ENCODE results near the gene DZIP1L.
"Not testable (repeated sequence)": the region's sequence is repeated elsewhere in the genome, so short reads cannot be mapped to it uniquely, and the experiment has no call there.

DZIP1L gene, protein sequence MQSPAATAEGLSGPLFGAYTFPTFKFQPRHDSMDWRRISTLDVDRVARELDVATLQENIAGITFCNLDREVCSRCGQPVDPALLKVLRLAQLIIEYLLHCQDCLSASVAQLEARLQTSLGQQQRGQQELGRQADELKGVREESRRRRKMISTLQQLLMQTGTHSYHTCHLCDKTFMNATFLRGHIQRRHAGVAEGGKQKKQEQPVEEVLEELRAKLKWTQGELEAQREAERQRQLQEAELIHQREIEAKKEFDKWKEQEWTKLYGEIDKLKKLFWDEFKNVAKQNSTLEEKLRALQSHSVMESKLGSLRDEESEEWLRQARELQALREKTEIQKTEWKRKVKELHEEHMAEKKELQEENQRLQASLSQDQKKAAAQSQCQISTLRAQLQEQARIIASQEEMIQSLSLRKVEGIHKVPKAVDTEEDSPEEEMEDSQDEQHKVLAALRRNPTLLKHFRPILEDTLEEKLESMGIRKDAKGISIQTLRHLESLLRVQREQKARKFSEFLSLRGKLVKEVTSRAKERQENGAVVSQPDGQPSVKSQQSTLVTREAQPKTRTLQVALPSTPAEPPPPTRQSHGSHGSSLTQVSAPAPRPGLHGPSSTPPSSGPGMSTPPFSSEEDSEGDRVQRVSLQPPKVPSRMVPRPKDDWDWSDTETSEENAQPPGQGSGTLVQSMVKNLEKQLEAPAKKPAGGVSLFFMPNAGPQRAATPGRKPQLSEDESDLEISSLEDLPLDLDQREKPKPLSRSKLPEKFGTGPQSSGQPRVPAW

GRCh38 chr3:138114988-138115971 is at the start of gene DZIP1L:
TSS of gene DZIP1L (minus strand) at chr3:138115608. CDS start at chr3:138103971, 11,637 bp downstream.
- DNase-seq: peak; percentile 88

GRCh38 chr3:138165061-138165460 is 49.7 kb upstream of the DZIP1L start:
- no peak for DNase-seq

DNA sequence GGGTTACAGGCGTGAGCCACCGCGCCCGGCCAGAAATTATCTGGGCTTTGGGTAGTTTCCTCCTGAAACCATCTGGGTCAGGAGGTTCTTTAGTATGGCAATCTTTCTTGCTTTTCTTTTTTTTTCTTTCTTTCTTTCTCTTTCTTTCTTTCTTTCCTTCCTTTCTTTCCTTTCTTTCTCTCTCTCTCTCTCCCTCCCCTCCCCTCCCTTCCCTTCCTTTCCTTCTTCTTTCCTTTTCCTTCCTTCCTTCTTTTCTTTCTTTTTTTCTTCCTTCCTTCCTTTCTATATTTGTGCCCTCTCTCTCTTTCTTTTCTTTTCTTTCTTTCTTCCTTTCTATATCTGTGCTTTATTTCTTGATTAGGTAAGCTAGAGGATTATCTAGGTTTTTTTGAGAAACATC is 42.3 kb upstream of the DZIP1L start:
- no peak for DNase-seq

DNA sequence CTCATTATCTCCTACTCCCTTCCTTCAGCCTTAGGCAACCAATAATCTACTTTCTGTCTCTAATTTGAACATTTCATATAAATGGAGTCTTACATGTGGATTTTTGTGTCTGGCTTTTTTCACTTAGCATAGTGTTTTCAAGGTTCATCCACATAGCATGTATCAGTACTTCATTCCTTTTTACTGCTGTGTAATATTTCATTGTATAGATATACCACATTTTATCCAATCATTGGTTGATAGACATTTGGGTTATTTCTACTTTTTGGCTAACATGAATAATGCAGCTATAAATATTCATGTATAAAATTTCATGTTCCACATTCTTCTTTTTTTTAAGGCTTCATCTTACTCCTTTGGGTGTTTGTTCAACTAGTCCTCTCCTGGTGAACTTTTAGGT is 39.1 kb upstream of the DZIP1L start:
- DNase-seq: no peak

DNA sequence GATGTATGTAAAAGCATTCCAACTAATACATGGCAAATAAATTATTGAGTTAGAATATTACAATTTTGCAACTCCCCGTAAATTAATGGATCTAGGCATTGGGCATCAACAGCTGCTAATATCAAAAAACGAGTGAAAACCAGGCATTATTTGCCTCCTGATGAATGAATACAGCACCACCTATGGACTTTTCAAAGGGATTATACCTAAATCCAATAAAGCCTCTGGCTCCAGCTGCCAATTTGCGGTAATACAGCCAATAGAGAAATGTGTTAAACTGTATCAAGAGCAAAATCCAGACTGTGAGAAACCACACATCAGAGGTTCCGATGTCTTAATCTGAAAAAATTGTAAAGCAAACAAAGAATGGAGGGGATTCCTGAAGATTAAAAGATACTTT is 33.1 kb upstream of the DZIP1L start:
- DNase-seq: no peak

DNA sequence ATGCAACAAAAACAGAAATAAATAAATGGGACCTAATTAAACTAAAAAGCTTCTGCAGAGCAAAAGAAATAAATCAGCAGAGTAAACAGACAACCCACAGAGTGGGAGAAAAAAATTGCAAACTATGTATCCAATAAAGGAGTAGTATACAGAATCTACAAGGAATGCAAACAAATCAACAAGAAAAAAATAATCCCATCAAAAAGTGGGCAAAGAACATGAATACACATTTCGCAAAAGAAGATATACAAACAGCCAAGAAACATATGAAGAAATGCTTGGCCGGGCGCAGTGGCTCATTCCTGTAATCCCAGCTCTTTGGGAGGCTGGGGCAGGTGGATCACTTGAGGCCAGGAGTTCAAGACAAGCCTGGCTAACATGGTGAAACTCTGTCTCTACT is 26.8 kb upstream of the DZIP1L start:
- DNase-seq: not testable (repeated sequence)

DNA sequence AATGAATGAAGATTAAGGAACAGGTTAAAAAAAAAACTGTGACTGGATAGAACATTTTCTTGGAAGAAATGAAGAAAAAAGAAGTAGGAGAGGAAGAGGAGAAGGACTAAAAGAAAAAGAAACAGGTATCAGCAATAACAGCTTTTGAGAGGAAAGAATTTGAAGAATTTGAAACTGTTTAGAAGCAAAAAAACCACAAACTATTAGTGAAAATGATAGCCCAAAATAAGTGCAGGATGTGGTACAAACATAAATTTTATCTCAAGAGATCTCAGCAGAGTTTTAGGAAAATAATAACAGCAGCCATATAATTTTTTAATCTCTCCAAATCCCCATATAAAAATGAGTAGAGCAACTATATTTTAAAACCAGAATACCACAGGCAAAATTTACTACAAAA is 25.5 kb upstream of the DZIP1L start:
- no peak for DNase-seq

- DNase-seq: no peak
Measured at GRCh38 chr3:138139691-138140090, 24.3 kb upstream of the DZIP1L start.

GRCh38 chr3:138137861-138138260 is 22.5 kb upstream of the DZIP1L start:
- no peak for DNase-seq

GRCh38 chr3:138136201-138136600 is 20.8 kb upstream of the DZIP1L start:
- DNase-seq: no peak

GRCh38 chr3:138135833-138136194 is 20.4 kb upstream of the DZIP1L start:
- no peak for DNase-seq

GRCh38 chr3:138135146-138135832 is 19.9 kb upstream of the DZIP1L start:
- DNase-seq: no peak

DNA sequence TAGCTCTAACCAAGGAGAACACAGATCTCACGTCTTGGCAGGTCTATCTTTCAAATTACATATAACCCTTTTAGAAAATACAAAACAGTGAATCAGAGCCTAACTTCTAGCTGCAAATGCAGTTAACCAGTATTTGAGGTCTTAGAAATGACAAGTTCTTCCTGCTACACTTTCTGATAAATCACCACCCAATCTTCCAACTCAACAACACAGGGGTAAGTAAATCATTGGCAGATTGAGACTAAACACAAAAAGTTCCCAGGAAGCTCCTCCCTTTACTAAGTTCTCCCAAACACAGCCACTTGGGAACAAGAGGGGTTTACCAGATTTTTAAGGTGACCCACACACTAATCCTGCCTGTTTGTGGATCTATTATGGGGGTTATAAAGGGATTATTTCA is 16.8 kb upstream of the DZIP1L start, which contains the start of gene A4GNT:
Gene A4GNT (minus strand): TSS at position 152 of the 400 bp plus-strand sequence. CDS start 1,134 bp downstream, outside the sequence.
- no peak for DNase-seq

DNA sequence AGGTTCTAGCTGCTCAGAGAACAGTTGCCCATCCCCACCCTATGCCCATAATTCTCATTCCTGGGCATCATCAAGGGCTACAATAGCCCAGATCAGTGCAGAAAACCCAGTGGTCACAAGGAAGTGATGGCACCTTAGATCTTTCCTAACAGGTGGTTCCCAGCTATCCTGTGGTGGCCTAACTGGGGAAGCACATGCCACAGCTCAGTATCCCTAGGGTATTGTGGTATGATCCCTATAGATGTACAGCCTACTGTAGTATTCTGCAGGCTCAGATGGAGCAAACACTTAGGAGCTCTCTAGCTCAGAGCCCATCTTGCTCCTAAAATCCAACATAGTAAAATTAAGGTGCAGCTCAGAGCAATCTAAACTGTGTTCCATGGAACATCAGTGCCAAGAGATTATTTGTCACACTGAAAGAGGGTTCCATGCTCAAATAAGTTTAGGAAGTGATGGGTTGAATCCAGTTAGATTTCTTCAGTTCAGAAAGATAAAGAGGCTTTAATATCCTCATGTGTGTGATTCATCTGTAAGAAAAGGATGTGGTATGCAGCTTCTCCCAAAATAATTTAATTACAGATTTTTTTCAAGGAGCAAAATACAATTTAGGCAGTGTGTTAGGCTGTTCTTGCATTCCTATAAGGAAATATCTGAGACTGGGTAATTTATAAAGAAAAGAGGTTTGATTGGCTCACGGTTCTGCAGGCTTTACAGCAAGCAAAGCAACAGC is 12.4 kb upstream of the DZIP1L start:
- no peak for DNase-seq

GRCh38 chr3:138125548-138126221 is 10.3 kb upstream of the DZIP1L start:
- DNase-seq: peak; percentile 5

- DNase-seq: no peak
Measured at GRCh38 chr3:138124706-138125355, 9.4 kb upstream of the DZIP1L start.

DNA sequence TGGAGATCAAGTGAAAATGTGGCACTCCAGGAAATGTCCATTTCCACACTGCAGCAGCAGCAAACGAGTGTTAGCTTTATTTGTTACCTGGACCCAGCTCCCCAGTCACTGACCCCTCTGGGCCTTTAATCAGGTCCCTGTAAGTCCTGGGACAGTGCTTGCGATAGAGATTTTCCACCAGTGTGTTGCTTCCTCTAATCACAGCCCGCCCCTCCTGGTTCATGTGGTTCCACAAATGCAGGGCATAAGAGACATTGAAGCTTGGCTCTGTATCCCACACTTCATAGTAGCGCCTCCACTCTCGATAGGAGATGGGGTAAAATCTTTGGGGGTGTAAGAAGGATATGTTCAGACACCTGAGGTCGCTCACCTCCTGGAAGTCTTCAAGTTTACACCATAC is 8.8 kb upstream of the DZIP1L start:
- DNase-seq: no peak

DNA sequence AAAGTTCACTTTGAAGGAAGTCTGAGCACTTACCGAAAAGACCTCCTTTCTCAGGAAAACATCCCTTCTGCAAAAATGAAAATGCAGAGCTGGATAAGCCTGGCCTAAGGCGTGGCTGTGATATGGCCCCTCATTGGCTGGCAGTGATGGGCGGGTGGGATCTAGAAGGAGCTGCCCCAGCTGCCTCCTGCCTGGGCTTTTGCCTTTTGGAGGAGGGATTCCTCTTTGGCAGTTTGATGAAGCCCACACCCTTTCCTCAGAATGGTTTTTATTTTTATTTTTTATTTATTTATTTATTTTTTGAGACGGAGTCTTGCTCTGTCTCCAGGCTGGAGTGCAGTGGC is 4.0 kb upstream of the DZIP1L start:
- no peak for DNase-seq

GRCh38 chr3:138118612-138119422 is 3.4 kb upstream of the DZIP1L start:
- peak; percentile 87 for DNase-seq

Measured in eye (tissue), 1 donor.